KOPT-K1 (cell line): ENCODE data around the gene NEBL.
"Not testable (repeated sequence)": the region's sequence is repeated elsewhere in the genome, so short reads cannot be mapped to it uniquely, and the experiment has no call there.

Source experiments
- H3K27ac ChIP-seq: fragments of 200-600 bp; sonication (generic); 2 replicates; pipeline ENCODE4 v1.5.1; 2016; ENCODE audit warnings: antibody characterized with exemption, mild to moderate bottlenecking, low read depth, low read length; ENCODE audit not compliant: poor library complexity, severe bottlenecking
- H3K36me3 ChIP-seq: fragments of 200-600 bp; sonication (generic); 2 replicates; pipeline ENCODE4 v1.5.1; 2017; ENCODE audit warnings: antibody characterized with exemption, mild to moderate bottlenecking, low read length, moderate library complexity; ENCODE audit not compliant: insufficient read depth
- H3K9me3 ChIP-seq: fragments of 200-600 bp; sonication (generic); 2 replicates; pipeline ENCODE4 v1.5.1; 2017; ENCODE audit warnings: antibody characterized with exemption, low read length, mild to moderate bottlenecking; ENCODE audit not compliant: insufficient read depth, poor library complexity, severe bottlenecking

The NEBL gene, protein sequence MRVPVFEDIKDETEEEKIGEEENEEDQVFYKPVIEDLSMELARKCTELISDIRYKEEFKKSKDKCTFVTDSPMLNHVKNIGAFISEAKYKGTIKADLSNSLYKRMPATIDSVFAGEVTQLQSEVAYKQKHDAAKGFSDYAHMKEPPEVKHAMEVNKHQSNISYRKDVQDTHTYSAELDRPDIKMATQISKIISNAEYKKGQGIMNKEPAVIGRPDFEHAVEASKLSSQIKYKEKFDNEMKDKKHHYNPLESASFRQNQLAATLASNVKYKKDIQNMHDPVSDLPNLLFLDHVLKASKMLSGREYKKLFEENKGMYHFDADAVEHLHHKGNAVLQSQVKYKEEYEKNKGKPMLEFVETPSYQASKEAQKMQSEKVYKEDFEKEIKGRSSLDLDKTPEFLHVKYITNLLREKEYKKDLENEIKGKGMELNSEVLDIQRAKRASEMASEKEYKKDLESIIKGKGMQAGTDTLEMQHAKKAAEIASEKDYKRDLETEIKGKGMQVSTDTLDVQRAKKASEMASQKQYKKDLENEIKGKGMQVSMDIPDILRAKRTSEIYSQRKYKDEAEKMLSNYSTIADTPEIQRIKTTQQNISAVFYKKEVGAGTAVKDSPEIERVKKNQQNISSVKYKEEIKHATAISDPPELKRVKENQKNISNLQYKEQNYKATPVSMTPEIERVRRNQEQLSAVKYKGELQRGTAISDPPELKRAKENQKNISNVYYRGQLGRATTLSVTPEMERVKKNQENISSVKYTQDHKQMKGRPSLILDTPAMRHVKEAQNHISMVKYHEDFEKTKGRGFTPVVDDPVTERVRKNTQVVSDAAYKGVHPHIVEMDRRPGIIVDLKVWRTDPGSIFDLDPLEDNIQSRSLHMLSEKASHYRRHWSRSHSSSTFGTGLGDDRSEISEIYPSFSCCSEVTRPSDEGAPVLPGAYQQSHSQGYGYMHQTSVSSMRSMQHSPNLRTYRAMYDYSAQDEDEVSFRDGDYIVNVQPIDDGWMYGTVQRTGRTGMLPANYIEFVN

DNA sequence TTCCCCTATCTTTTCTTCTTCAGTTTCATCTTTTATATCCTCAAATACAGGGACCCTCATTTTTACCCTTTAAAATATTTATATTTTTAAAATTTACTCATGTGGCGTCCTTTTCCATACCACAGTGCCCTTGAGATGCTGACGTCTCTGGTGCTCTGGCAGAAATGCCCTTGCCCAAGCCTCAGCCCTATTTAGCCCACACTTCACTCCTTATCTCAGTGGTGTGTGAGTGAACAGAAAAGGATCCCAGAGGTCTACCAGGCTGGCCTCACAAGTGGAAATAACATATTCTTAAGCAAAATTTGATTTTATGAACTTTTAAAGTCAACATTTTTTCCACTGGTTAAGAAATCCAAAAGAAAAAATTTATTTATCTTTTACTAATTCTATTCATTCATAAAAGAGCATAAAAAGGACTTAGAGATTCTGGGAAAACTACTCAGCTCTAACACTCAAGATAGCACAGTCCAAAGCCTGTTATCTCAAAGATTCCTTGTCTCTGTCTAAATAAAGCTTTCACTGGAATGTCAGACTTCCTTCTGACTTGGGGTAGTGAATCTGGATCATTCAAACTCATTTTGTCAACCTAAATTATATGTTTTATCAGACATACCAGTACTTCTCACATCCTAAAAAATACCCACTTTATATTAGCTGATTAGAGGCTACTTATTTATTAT is at the start of gene NEBL:
TSS of gene NEBL (minus strand) at position 166 of the 680 bp plus-strand sequence. CDS start at position 60, 106 bp downstream.
- Histone ChIP-seq H3K36me3 (no peaks in the 10 kb centered on the region), H3K27ac (no peak within 1 kb of the TSS), H3K9me3 (no peaks in the 10 kb centered on the region)

DNA sequence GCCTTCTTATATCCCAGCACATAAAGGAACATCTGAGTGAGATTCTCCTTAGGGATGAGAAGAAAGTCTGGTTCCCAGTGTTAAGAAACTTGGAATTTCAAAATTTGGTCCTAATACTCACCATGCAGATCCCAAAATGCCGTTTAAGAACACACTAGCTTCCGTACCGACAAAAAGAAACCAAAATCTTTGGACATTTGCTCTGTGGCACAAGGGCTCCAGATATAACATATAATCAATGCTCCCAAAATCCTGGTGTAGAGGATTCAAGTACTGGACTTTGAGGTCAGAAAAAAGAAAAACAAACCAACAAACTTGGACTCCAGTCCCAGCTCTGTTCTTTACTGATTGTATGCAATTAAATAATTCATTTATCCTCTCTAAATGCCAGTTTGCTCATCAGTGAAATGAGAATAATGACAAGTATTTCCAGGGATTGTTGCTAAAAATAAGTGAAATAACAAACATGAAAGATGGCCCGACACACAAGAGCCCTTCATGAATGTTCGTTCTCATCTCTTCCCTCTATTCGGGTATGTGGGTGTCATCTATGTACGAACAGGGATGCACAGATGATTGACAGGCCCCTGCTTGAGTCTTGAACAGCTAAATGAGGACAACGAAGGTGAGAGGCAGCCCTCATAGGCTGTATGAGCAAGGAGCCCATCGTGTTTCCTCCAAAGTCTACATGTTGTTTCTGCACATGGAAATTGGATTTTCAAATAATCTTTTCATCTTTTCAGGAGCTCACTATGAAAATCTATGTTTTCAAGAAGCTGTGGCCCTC is 48.6 kb upstream of the NEBL start:
- Histone ChIP-seq H3K27ac (no peak overlapping the region), H3K9me3 (no peaks in the 10 kb centered on the region), H3K36me3 (no peaks in the 10 kb centered on the region)

DNA sequence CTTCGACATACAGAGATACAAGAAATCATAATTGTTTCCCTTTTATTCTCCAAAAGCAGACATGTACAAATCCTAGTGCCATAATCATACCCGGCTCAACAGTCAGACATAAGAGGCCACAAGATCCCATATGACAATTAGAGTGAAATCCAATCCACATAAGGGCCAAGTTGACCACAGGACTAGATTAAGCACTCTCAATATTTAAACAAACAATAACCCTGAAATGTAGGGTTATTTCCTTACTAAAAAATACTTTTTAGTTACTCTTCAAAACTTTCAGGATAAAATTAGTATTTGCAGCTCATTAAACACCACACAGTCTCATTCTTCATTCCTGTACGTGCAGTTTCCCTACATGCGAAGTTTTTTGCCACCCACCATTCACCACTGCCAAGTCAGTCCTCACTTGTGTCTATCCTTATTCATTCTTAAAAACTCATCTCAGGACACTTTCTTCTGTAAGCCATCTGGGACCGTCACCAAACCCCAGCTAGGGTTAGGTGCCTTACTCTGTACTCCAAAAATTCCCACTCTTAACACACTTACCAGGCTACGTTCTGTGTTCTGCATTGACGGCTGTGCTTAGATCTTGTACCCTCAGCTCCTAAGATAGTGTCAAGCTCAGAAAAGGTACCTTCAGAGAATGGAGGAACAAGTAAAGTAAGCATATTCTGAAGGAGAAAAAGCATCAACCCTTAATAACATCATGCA is 47.8 kb upstream of the NEBL start:
- Histone ChIP-seq H3K36me3 (no peaks in the 10 kb centered on the region), H3K9me3 (no peaks in the 10 kb centered on the region), H3K27ac (no peak overlapping the region)

DNA sequence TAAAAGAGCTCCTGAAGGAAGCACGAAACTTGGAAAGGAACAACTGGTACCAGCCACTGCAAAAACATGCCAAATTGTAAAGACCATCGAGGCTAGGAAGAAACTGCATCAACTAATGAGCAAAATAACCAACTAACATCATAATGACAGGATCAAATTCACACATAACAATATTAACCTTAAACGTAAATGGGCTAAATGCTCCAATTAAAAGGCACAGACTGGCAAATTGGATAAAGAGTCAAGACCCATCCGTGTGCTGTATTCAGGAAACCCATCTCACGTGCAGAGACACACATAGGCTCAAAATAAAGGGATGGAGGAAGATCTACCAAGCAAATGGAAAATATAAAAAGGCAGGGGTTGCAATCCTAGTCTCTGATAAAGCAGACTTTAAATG is 42.3 kb upstream of the NEBL start:
- H3K36me3 ChIP-seq, H3K9me3 ChIP-seq: not testable (repeated sequence)

DNA sequence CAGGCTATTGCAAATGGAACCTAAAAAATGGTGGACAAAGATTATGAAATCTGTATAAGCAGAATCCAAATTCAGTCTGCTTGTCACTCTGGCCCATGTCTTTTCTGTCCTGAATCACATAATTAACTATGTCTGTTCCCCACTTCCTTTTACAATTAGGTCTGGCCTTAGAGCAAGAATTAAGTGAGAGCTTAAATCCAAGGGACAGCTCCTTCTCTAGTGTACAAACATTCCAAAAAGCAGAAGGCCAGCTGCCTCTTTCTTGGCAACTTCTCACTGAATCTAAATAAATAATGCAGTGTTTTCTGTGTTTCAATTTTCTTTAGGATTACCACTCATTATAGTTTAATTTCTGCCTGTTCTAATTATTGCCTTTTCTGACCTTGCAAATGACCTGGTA is 39.3 kb upstream of the NEBL start:
- Histone ChIP-seq H3K36me3 (no peaks in the 10 kb centered on the region), H3K27ac (no peak overlapping the region), H3K9me3 (no peaks in the 10 kb centered on the region)

More for the DNA sequence above, 42.3 kb upstream of the NEBL start:
- not testable (repeated sequence) for H3K27ac ChIP-seq

DNA sequence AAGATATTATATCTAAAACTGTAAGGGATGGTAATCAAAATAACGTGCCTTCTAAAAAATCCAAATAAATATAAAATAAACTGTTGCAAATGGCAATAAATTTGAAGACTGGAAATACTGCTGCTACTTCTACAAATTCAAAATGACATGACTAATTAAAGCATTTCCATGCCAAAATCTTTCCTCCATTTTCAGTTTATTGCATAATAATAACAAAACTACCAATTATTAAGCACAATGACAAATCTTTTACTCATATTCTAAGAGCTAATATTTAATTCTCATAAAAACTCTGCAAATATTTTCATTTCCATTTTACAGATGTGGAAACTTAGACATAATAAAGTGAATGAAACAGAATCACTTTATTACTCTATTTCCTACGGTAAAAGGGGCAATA is 38.8 kb upstream of the NEBL start:
- no peak overlapping the region for H3K27ac ChIP-seq
- no peaks in the 10 kb centered on the region for H3K9me3 ChIP-seq
- no peaks in the 10 kb centered on the region for H3K36me3 ChIP-seq

DNA sequence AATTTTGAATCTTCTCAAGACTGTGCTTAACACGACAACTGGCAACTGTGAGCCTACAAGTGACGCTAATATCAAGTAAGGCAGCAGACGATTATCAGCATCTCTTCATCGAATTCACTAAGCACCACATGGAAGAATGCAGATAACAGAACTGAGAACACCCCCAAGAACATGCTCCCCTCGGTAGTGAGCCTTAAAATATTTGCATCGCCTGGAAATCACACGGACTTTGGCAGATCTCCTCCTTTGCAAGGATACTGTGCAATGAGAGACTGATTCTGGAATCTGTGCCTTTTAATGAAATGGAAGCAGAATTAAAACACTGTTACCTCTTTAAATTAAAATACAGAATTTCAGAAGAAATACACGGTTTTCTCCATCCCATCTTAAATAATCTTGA is 38.2 kb upstream of the NEBL start:
- H3K36me3 ChIP-seq = no peaks in the 10 kb centered on the region
- no peaks in the 10 kb centered on the region for H3K9me3 ChIP-seq
- no peak overlapping the region for H3K27ac ChIP-seq

DNA sequence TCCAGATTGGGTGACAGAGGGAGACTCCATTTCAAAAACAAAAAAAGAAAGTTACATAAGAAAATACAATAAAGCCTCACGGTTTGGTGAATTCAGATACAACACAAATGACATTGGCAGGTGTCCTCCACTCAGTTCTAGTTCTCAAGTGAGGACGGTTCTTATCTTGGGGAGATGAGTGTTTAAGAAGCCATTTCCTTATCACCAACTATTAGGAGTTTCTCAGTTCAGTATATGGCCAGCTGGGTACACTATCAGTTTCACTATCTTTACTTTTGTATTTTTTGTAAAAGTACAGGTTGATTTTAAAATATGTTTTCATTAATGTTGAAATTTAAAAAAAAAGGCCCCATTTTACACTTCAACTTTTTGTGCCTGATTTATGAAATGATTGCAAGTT is 36.6 kb upstream of the NEBL start:
- Histone ChIP-seq H3K27ac (no peak overlapping the region), H3K9me3 (no peaks in the 10 kb centered on the region), H3K36me3 (no peaks in the 10 kb centered on the region)

DNA sequence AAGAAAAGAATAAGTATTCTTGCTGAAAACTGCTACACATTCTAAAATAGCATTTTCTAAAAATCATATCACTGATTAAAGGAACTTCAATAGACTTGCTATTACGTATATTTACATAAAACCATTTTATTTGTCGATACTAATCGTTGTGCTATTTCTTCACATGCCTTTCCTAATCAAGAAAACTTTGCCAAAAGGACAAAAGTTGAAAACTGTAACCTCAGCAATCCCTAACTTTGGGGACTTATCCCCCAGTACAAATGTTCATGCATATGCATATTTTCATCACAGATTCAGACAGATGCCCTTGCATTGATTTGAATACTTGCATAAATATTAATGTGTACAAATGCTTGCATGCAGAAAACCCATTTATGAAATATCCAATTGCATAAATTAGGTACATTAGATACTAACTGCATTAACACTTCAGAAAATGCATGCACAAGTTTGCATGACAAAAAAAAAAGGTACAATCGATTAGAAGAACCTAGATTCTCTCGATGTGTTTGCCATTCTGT is 35.6 kb upstream of the NEBL start:
- H3K27ac ChIP-seq = no peak overlapping the region
- H3K9me3 ChIP-seq = no peaks in the 10 kb centered on the region
- no peaks in the 10 kb centered on the region for H3K36me3 ChIP-seq

DNA sequence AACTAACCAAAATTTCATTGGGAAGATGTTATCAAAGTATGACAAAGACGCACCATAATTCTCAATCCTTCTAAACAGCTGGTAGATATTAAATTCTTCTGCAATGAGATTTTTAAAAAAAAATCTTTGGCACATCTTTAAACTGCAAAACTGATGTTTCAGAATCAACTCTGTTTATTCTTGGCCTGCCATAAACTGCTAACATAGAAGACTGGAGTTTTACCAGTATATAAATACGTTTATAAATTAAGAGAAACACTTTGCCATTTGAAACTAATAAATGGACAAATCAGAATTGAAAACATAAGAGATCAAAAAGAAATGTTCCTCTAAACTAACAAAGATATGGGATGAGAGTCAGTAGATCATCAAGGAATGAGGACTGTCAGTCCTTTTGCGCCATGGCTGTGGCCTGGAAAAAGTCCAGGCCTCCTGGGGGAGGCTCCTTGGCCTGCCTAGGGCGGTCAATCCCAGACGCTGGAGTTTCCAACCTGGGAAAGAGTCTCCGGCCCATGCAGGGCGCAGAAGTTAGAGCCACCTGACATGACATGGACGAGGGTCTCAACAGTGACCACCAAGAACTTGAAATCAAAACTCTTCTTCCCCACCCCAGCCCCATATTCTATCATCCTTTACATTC is 34.2 kb upstream of the NEBL start:
- Histone ChIP-seq H3K36me3 (no peaks in the 10 kb centered on the region), H3K9me3 (no peaks in the 10 kb centered on the region), H3K27ac (no peak overlapping the region)

DNA sequence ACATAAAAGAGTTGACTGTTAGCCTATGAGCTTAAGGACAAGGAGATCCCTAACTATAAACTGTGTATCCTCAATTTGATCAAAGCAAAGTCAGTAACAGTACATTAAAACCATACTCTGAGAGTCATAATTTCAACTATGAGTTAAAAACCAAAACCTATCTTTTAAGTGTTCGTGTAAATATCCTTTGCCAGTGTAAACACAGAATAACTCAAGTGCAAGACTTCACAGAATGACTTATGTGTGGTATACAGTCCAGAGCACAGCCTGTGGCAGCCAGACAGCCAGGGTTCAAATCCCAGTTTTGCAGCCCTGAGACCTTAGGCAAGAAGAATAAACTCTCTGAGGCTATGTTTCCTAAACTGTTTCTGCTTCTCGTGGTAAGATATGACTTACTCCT is 30.3 kb upstream of the NEBL start:
- Histone ChIP-seq H3K9me3 (no peaks in the 10 kb centered on the region), H3K27ac (no peak overlapping the region), H3K36me3 (no peaks in the 10 kb centered on the region)

DNA sequence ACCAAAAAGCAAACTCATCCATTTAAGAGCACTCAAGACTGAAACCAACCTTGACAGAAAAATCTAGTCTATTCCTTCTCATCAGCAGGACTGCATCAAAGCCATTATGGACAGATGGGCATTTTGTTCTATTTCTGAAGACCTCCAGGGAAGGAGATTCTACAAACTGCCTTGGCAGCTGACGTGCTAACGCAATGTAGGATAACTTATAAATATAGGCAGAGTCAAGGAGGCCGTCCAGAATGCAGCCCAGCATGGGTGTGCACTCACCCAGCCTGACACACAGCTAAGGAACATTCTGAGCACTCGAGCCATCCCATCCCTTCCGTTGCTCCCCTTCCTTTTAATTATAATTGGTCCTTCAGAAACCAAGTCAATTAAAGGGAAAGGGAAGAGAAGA is 25.3 kb upstream of the NEBL start:
- Histone ChIP-seq H3K9me3 (no peaks in the 10 kb centered on the region), H3K27ac (no peak overlapping the region)

DNA sequence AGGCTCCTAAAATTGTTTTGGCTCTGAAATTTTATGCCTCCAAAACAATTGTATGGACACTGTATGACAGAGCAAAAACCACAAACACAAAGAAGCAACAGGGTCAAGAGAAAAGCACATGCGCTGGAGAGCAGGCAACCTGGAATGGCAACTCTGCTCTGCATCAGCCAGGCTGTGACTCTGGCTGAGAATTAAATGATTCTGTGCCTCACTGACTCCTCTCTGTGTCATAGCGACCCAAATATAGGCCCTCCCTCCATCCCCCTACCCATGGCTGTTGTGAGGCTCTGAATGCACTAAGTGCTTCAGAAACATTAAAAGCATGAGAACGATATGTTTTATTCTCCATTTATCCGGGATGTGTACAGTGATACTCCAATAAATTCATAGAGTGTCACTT is 24.9 kb upstream of the NEBL start:
- Histone ChIP-seq H3K27ac (no peak overlapping the region), H3K9me3 (no peaks in the 10 kb centered on the region), H3K36me3 (no peaks in the 10 kb centered on the region)

More for the DNA sequence above, 25.3 kb upstream of the NEBL start:
- H3K36me3 ChIP-seq = no peaks in the 10 kb centered on the region
